ENCODE measurements around the gene SPTLC3. TPM values are rescaled to one million over a fixed set of nuclear protein-coding genes. Genes with fewer than 3 reads are reported as not detected.

The SPTLC3 gene
- total and polyA plus RNA-seq, 2 of the 13 experiments (the other 11 are each of a cell fraction or from before 2014, with no cell fraction given), result 20.5 to 95.6 TPM

GRCh38 chr20:13058666-13059389 lies 50.1 kb downstream of the SPTLC3 start (continued):
- TF ChIP-seq REPIN1 (CRISPR knock-in tag; IDR thresholded peaks at IDR 0.05; ENCODE audit: borderline replicate concordance, low read depth) (peak; percentile 54; the same call in 1 of the 2 replicates), THAP11 (CRISPR knock-in tag; IDR thresholded peaks at IDR 0.05) (peak; percentile 57), LCORL (IDR thresholded peaks at IDR 0.05) (peak; percentile 72; the same call in 1 of the 2 replicates), LCORL (CRISPR knock-in tag; IDR thresholded peaks at IDR 0.05) (peak; percentile 92), FOXO4 (CRISPR knock-in tag; conservative IDR thresholded peaks at IDR 0.05) (0 out of 2 replicates have a peak, but pooled peaks have one; percentile 81), ZNF318 (CRISPR knock-in tag; IDR thresholded peaks at IDR 0.05) (peak; percentile 56), GABPA (IDR thresholded peaks at IDR 0.05; ENCODE audit: low read depth, low read length) (no peak), GABPA (CRISPR knock-in tag; IDR thresholded peaks at IDR 0.05; ENCODE audit: low read depth) (peak; percentile 25; the same call in 1 of the 2 replicates), ZFY (CRISPR knock-in tag; IDR thresholded peaks at IDR 0.05) (peak; percentile 19; the same call in 1 of the 2 replicates), ZNF326 (CRISPR knock-in tag; IDR thresholded peaks at IDR 0.05; ENCODE audit: borderline replicate concordance) (no peak), ZNF17 (CRISPR knock-in tag; IDR thresholded peaks at IDR 0.05) (no peak), TCF7L2 (IDR thresholded peaks at IDR 0.05; ENCODE audit: low read depth, low read length) (peak; percentile 80; the same call in 1 of the 2 replicates), EHMT2 (IDR thresholded peaks at IDR 0.05; ENCODE audit: borderline replicate concordance, low read depth, low read length) (peak; percentile 99), CERS6 (CRISPR knock-in tag; IDR thresholded peaks at IDR 0.05) (no peak), SP4 (CRISPR knock-in tag; IDR thresholded peaks at IDR 0.05) (no peak), SOX5 (CRISPR knock-in tag; IDR thresholded peaks at IDR 0.05; ENCODE audit: borderline replicate concordance) (peak; percentile 96)
